GM21447 (cell line): Measurements from ENCODE around the gene ERCC6L2.

Source experiments
- ATAC-seq: cut with Tn5 transposase; IDR thresholded peaks from one replicate; pipeline ENCODE4 v1.9.1; 2021; ENCODE audit not compliant: unreplicated experiment

The ERCC6L2 gene

DNA sequence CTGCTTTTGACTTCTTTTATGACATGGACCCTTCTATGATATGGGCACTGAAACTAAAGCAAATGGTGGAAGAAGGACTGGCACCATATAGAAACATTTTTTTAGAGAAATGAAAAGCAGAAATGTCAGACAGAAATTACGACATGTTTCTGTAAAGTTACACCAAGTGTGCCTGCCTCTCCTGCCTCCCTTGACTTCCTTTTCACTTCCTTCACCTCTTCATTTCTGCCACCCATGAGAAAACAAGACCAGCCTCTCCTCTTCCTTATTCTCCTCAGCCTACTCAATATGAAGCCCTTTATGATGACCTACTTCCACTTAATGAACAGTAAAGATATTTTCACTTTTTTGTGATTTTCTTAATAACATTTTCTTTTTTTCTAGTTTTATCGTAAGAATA lies 44.5 kb downstream of the ERCC6L2 start:
- ATAC-seq = no peak

DNA sequence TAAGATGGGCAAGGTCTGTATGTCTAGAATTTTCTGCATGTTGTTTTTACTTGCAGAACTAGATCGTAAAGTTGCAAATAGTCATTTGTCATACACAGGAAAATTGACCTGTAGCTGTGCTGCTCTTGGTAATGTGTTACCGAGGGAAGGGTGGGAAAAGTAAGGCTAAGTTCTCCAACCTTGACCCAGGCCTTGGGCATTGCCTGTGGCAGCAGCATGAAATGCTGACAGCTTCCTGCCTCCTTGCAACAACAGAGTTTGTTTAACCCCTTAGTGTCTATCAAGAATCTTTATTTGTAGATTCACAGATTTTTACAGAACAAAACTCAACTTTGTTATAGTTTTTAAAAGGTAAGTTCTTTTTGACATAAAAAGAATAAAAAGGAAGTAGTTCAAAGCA lies 48.3 kb downstream of the ERCC6L2 start:
- ATAC-seq = no peak

DNA sequence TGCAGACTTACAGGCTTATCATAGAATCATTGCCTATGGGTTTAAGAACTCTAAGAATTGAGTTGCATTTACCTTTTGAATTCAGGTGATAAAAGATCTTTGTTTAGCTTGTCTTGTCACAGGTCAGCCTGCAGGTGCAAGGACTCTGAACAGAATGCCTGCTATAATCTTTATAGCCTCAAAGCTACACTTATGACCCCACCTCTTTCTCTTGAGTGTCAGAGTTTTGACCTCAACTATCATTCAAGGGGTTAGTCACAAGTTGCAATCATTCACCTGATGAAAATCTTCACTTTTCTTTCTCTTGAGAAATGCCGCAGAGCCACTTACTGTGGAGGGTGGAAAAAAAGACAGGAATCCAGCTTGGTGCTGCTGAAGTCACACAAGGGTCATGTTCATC lies 49.5 kb downstream of the ERCC6L2 start:
- ATAC-seq = no peak

DNA sequence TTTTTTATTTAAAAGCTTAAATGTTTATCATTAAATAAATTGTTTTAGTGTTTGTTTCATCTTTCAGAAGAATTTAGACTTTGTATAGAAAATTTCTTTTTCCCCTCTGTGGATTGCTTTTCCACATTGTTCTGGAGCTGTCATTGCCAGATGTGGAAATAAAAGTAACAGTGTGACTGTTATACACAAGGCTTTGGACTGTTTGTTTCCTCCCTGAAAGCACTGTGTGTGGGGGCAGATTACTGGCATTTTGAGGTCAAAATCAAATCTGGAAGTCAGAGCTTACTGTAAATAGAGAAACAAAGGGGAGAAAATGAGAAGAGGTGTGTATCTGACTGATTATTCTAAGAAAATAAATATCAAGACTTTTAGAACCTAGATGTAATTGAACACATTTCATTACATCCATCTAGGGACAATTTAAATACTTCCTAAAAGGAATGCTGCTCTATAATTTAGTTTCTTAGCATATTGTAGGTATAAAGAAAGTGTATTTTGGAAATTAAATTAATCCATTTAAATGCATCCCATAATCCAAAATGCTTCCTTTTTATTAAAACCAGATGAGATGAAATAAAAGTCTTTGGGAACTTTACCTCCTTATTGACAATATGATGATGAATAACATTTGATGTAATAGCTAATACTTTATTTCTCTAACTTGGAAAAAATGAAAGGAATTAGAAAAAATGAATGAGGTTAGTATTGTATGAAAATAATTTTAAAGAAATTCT lies 51.9 kb downstream of the ERCC6L2 start:
- ATAC-seq = no peak

DNA sequence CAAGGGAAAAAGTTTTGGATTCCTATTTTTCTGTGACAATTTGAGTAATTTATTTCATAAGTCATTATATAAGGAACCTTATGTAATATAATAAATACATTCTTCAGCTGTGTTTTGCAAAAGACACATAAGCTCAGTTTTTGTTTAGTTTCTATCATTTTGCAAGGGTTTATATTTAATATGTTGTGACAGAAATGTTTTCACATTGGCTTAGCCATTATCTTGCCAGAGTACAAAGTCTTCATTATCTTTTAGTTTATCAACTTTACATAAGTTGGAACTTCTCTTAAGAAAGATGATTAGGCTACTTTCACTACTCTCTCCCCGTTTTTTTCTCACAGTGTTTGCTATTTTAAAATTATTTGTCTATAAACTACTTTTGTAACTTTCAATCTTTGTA lies 54.8 kb downstream of the ERCC6L2 start:
- ATAC-seq = no peak

DNA sequence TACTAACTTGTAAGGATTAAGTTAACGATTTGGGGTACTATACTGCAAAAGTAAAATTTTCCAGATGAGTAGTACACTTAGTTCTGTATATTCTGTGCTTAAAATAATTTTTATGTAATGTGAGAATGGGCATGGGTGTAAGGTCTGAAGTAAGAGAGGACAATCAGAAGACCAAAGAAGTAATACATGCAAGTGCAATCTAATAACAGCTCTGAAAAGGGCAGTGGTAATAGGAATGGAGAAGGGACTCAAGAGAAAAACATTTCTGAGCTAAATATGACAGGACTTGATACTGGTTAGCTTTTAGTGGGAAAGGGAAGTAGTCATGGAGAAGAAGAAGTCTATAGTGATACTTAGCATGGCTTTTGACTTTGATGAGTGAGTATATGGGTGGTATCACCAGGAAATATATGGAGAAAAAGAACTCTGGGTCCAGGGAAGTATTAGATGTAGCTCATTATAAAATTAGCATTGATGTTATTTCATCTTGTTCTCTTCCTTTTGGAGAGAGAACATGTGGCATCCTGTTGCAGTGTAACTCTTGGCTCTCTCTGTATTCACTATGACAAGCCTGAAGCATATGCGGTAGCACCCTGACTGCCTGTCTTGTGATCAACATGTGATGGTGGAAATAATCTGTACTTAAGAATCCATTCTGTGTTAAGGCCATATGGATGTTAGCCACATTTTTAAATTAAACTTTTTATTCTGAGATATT lies 60.5 kb downstream of the ERCC6L2 start:
- no peak for ATAC-seq

DNA sequence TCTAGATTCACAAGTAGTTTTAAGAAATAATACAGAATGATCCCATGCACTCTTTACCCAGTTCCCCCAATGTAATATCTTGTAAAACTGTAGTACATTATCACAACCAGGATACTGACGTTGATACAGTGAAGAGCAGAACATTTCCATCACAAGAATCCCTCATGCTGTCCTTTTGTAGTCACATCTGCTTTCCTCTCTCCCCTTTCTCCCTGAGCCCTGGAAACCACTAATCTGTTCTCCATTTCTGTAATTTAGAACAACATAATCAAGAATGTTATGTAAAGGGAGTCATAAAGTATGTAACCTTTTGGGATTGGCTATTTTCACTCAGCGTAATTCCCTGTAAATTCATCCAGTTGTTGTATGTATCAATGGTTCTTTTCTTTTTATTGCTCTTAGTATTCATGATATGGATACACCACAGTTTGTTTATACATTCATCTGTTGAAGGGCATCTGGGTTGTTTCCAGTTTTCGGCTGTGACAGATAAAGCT lies 61.1 kb downstream of the ERCC6L2 start:
- ATAC-seq = no peak

DNA sequence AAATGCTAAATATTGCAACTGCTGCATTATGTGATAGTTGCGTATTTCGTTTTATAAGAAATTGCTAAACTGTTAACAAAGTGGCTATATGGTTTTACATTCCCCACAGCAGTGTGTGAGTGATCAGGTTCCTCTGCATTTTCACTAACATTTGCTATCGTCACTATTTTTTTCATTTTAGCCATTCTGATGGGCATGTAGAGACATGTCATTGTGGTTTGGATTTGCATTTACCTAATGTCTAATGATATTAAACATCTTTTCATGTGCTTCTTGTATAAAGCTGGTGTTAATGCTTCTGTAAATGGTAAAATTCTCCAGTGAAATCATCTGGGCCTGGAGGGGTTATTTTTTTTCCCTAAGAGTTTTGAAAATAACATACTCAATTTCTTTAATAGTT lies 61.6 kb downstream of the ERCC6L2 start:
- ATAC-seq = no peak

DNA sequence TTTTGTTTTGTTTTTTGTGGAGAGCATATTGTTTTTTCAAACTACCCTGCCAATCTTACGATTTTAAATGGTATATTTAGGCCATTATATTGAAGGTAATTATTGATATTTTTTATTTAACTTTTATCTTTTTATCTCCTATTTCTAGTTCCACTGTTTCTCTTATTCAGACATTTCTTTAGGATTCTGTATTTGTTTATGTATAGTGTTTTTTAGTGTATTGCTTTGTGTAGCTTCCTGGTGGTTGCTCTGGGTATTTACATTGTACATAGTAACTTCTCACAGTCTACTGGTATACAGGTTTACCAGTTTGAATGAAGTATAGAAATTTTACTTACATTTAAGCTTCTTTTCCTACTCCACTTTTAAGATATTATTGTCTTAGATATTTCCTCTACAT lies 63.2 kb downstream of the ERCC6L2 start:
- no peak for ATAC-seq

DNA sequence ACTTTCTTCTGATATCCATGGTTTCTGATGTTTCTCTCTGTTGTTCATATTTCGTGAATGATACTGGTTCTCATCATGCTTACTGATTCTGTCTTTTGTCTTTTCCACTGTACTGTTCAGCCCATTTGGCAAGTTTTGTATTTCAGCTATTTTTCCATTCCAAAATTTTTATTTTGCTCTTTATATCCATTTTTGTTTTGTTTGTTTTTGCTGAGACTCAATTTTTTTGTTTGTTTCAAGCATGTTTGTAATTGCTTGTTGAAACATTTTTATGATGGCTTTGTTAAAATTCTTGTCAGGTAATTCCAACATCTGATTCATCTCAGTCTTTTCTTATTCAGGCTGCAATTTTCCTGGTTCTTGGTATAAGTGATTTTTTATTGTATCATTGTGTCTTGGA lies 64.0 kb downstream of the ERCC6L2 start:
- no peak for ATAC-seq

DNA sequence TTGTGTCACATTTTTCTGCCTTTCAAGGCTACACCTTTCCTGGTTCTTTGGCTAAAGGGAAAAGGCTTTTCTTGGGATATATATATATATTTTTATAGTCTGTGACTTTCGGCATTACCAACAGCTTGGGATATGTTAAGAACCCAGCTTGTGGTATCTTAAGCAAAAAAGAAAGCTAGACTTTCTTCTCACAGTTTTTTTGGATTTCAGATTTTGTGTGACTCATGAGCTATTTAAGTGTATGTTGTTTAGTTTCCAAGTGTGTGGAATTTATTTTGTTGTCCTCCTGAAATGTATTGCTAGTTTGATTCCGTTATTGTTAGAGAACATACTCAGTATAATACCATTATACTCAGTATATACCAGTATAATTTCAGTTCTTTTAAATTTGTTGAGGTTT lies 64.8 kb downstream of the ERCC6L2 start:
- no peak for ATAC-seq

DNA sequence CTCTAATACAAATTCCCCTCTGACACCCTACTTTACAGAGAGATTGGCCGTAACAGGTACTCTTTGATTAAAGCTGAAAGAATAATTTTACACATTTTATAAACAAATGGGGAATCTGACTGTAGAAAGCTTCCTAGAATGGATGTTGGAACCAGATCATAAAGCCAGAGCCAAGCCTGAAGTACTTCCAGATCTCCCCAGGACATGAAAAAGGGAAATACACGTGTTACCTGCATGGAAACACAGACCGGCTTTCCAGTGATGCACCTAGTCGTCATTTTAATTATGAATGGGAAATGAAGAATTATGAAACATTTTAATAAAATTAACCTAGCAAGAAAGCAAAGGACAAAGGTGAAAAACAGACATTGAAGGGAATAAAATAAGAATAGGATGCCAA lies 66.5 kb downstream of the ERCC6L2 start:
- no peak for ATAC-seq

DNA sequence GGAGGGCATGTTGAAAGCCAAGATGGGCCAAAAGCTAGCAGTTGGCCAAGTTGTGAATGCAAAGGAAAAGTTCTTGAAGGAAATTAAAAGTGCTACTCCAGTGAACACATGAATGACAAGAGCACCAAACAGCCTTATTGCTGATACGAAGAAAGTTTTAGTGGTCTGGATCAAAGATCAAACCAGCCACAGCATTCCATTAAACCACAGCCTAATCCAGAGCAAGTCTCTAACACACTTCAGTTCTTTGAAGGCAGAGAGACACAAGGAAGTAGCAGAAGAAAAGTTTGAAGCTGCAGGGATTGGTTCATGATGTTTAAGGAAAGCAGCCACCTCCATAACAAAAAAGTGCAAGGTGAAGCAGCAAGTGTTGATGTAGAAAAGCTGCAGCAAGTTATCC lies 71.6 kb downstream of the ERCC6L2 start:
- ATAC-seq = no peak

DNA sequence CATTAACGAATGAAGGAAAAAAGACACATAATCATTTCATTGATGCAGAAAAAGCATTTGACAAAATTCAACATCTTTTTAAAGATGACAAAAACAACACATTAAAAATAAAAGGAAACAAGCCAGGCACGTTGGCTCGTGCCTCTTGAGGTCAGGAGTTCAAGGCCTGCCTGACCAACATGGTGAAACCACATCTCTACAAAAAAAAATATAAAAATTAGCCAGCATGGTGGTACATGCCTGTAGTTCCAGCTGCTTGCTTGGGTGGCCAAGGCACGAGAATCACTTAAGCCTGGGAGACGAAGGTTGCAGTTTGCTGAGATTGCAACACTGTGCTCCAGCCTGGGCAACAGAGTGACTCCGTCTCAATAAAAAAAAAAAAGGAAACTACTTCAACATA lies 77.0 kb downstream of the ERCC6L2 start:
- ATAC-seq = no peak

DNA sequence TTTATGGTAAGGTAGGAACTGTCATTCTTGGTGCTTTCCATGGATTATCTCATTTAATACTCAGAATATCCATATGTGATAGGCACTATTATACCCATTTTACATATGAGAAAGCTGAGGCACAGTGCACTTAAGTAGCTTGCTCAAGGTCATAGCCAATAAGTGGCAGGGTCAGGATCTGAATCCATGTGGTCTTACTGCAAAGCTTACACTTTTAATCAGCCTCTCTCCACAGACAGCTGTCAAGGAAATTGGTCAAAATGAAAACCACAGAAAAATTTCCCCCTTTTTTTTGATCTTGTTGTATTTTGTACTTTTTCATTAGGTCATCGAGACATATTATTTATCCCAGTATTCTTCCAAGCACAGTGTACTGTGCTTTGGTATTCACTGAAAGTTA lies 78.5 kb downstream of the ERCC6L2 start:
- no peak for ATAC-seq

DNA sequence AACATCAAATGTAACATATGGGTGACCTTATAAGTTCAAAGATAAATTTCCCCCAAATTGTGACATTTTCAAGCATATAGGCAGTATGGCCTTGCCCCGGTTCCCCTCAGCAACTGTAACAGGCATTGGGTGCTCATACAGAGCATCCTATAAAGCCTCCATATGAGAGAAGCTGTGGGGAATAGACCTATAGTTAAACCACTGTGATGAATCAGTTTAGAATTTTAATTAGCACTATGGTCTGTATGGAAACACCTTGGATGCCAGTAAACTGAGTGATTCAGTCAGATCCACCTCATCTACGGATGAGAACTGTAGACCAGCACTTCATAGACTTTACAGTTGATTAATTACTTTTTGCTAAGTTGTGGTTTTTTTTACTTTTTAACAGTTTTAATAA lies 79.4 kb downstream of the ERCC6L2 start:
- ATAC-seq = no peak

DNA sequence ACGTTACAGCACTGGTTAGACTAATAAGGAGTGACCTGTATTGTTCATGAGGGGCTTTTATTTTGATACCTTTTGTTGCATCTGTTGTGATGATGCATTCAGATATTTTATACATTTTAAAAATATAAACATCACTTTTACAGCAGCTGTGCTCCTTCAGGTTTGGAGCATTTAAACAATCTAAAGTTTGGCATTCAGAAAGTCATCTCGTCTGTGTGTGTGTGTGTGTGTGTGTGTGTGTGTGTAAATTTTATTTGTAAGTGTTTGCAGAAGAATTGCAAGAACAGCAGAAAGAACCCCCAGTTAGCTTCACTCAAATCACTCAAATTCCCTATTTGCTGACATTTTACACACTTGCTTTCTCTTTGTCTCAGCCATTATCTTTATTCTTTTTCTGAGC lies 87.4 kb downstream of the ERCC6L2 start:
- ATAC-seq = no peak

DNA sequence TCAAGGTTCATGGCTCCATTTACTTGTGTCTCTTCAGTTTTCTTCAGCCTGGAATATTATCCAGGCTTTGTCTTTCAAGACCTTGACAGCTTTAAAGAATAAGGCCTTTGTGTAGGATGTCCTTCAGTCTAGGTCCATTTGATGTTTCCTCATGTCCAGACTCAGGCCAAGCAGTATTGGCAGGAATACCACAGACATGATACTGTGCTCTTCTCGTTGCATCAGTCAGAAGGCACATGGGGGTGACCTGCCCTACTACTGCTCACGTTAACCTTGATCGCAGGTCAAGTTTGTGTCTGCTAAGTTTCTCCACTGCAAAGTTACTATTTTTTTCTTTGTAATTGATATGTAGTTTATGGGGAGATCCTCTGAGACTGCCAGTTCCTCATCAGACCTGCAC lies 88.2 kb downstream of the ERCC6L2 start:
- no peak for ATAC-seq

DNA sequence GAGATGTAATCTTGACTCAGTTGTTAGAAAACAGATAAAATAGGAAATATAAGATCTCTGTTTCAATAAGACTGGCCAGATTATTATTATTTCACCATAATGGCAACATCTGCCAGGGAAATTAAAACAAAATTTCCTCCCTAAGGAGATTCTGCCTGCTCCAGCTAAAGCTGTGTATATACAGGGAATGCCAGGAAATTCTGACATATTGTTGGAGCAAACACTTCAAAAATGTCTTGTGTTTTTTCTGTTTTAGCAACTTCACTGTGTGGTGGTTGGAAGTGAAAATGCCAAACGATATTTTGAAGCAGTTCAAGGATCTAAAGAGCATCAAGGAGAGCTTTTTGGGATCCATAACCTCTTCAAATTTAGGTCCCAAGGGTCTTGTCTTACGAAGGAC lies 90.8 kb downstream of the ERCC6L2 start:
- ATAC-seq = no peak

DNA sequence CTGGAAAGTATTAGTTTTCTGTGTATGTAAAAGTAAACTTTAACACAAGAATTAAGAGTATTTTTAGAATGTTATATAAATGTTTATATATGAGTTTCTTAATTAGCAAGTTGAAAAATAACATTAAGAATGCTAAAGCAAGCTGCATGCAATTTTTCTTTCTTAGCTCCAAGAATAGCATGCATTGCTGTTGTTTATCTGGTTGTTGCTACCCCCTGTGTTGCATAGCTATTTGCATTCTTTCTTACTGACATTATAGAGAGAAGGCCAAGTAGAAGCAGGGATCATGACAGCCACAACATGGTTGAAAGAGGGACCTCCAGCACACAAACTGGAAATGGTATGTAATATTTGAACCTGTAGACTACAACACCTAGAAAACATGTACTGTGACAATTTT lies 94.8 kb downstream of the ERCC6L2 start:
- no peak for ATAC-seq

DNA sequence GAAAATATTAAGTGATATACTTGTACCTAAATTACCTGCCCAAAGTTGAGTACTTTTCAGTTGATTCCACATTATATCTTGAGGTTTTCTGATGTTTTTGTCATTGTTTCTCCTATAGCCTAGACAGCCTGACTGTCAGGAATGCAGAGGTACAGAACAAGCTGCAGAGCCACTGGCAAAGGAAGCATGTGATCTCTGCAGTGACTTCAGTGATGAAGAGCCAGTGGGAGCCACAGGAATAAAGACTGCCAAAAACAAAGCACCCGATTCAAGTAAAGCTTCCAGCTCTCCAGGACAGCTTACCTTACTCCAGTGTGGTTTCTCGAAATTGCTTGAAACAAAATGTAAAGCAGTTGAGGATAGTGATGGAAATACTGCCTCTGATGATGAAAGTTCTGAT lies 96.3 kb downstream of the ERCC6L2 start:
- ATAC-seq = no peak

DNA sequence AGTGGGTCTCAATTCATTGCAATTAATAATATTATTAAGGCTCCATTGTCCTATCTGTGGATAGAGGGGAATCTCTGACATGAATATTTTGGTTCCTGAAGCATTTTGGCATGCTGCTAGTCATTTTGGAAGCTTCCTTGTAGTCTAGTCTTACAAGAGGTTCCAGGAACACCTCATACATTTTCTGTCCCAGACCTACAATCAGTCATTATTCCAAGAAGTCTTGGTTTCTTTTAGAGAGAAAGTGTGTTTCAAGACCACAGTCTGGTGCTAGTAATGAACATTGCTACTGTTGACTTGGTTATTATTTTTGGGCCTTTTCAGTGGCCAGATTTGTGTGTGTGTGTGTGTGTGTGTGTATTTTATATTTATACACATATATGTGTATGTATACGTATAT lies 98.9 kb downstream of the ERCC6L2 start:
- no peak for ATAC-seq

DNA sequence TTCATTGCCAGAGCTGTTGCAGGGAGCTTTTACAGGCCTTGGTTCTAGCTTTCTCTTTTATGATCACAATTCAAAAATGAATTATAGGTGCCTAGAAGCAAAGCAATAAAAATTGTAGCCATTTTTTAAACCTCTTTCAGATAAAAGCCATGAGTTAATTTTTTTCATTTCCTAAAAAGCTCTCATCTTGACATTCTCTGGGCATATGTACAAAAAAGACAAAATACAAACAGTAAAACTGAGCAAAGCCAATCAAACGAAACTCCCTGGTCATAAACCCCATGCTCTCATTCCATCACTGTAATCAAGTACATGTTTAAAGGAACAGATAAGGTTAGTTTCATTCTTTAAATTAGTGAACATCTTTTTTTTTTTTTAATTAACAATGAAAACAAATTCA lies 101.9 kb downstream of the ERCC6L2 start:
- no peak for ATAC-seq
